BLaER1 (cell line): ENCODE measurements around the gene IMP3.

Source experiments
- H3K27ac ChIP-seq: shearing (Covaris generic); formaldehyde crosslinking; 2 replicates; pipeline ENCODE4 v1.8.1; 2022
- H3K27me3 ChIP-seq: shearing (Covaris generic); formaldehyde crosslinking; 2 replicates; pipeline ENCODE4 v1.8.1; 2022
- H3K36me3 ChIP-seq: shearing (Covaris generic); formaldehyde crosslinking; 2 replicates; pipeline ENCODE4 v1.8.1; 2022
- H3K4me1 ChIP-seq: shearing (Covaris generic); formaldehyde crosslinking; 2 replicates; pipeline ENCODE4 v1.8.1; 2022
- H3K4me2 ChIP-seq: shearing (Covaris generic); formaldehyde crosslinking; 2 replicates; pipeline ENCODE4 v1.8.1; 2022
- H3K4me3 ChIP-seq: shearing (Covaris generic); formaldehyde crosslinking; 2 replicates; pipeline ENCODE4 v1.8.1; 2022
- H3K9ac ChIP-seq: shearing (Covaris generic); formaldehyde crosslinking; 2 replicates; pipeline ENCODE4 v1.8.1; 2022
- H3K9me3 ChIP-seq: shearing (Covaris generic); formaldehyde crosslinking; 2 replicates; pipeline ENCODE4 v1.8.1; 2022
- H4K20me1 ChIP-seq: shearing (Covaris generic); formaldehyde crosslinking; 2 replicates; pipeline ENCODE4 v1.8.1; 2022
- Cebpa-rat ChIP-seq: shearing (Covaris generic); IDR thresholded peaks from 2 replicates; pipeline ENCODE4 v1.8.1; 2022

Gene IMP3

DNA sequence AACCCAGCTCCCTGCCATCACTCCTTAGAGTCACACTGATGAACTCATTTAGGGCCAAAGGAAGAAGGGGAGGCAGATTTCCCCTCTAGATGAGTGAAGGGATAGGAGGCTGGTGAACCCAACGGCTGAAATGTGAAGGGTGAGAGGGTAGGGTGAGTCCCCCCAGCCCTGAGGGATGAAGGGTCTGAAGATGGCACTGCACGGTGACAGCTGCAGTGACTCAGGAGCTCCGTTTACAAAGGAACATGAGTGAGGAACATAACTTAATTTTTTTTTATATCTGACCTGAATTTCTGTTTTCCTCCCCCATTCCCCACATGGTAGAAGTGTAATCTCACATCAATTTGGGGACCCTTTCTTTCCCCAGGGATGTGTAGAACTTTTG is 21.7 kb upstream of the IMP3 start:
- Histone ChIP-seq H3K4me3 (no peak overlapping the region), H3K9ac (no peak overlapping the region)

DNA sequence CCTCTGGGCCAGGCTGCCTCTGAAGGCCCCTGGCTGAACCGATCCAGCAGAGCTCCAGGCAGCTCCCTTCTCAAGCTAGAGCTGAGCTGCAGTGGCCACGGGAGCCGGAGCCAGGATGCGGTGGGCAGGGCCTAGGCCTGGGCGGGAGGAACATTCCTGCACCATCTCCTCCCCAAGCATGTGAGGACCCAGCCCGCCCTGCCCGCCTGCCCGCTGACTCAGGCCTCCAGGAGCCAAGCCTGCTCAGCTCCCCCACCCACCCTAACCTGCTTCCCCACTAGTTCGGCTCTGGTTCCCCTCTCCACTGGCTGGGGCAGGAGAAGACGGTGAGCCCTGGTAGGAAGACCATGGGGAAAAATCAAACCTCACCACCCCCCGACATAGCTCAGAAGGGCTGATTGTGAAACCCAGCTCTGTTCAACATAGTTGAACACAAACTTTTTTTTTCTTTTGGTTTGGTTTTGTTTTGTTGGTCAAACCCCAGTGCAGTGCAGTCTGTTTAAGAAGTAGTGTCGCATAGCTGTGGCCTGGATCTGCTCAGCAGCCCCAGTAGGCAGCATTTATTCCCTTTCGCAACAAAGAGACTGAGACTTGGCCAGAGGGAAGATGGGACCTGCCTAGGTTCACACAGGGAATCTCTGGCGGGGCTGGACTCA is 21.2 kb upstream of the IMP3 start:
- H3K27me3 ChIP-seq: no peaks in the 10 kb centered on the region
- H3K27ac ChIP-seq: no peak overlapping the region
- H3K36me3 ChIP-seq: peaks cover 52% of the 10 kb centered on the region
- no peak overlapping the region for H3K4me3 ChIP-seq
- H3K9ac ChIP-seq: no peak overlapping the region
- TF ChIP-seq Cebpa-rat: no peak
- no peaks in the 10 kb centered on the region for H3K4me1 ChIP-seq
- no peak overlapping the region for H3K4me2 ChIP-seq
- H4K20me1 ChIP-seq: peaks cover 29% of the 10 kb centered on the region
- H3K9me3 ChIP-seq: no peaks in the 10 kb centered on the region

More for the DNA sequence above, 21.7 kb upstream of the IMP3 start:
- no peak for TF ChIP-seq Cebpa-rat
- H4K20me1 ChIP-seq: peaks cover 24% of the 10 kb centered on the region
- H3K4me2 ChIP-seq: no peak overlapping the region
- H3K27me3 ChIP-seq: no peaks in the 10 kb centered on the region
- peaks cover 47% of the 10 kb centered on the region for H3K36me3 ChIP-seq
- no peaks in the 10 kb centered on the region for H3K9me3 ChIP-seq
- H3K4me1 ChIP-seq: peaks cover 5% of the 10 kb centered on the region
- no peak overlapping the region for H3K27ac ChIP-seq

DNA sequence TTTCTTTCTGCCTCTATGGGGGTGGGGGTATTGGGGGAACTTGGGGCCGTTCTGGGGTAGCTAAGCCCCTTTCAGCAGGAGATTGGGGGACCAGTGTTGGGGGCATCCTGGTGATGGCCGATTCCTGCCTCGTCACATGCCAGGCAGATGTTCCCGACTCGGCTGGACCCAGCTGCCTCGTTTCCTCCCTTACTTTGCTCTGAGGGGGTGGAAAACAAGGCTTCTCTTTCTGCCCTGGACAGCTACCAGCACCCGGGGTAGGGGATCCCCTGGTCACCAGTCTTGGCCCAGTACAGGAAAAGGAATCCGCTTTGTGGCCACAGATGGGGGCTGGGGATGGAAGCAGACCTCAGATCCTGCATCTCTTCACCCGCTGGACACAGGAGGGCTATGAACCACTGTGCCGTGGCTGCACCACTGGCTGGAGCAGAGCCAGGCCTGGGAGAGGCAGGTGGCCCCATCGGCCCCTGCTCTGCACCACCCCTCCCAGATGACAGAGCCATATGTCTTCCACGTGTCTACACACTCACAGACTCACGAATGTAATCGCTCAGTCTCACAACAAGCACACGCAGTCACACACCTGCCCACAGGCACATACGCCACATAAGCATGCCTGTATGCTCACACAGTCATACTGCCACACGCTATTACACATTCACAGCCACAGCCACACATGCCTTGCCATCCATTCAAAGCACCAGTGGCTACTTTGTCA is 20.1 kb upstream of the IMP3 start:
- no peak overlapping the region for H3K9ac ChIP-seq
- H3K9me3 ChIP-seq: no peaks in the 10 kb centered on the region
- TF ChIP-seq Cebpa-rat: no peak
- H4K20me1 ChIP-seq: peaks cover 40% of the 10 kb centered on the region
- H3K4me3 ChIP-seq: no peak overlapping the region
- H3K4me2 ChIP-seq: no peak overlapping the region
- no peak overlapping the region for H3K27ac ChIP-seq
- H3K36me3 ChIP-seq: peaks cover 62% of the 10 kb centered on the region
- H3K27me3 ChIP-seq: no peaks in the 10 kb centered on the region
- H3K4me1 ChIP-seq: no peaks in the 10 kb centered on the region

DNA sequence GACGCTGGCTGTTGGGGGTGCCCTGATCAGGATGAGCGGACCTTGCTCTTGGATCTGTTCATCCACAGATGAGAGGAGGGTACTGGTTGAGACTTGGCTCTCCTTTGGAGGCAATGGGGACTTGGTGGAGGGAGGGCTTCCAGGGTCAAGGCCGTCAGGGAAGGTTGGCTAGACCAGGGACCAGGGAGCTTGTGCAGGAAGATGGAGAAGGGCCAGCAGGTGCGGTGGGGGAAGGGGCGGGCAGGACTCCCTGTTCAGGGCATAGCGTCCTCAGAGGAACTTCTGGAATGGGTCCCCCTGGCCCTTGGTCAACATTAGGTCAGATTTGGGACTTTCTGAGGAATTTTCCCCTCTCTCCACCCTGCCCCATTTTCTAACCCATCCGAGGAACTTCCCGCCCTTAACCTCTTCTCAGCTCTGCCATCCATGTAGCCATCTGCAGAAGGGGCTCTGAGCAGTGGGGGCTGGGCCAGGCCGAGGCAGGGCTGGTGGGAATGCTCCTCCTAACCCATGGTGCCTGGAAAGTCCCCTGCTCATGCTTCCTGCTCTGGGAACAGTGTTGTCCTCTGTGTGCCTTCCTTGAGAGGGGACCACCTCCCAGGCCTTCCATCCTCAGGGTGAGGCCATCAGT is 19.2 kb upstream of the IMP3 start:
- H4K20me1 ChIP-seq: peaks cover 49% of the 10 kb centered on the region
- no peaks in the 10 kb centered on the region for H3K9me3 ChIP-seq
- H3K27me3 ChIP-seq: no peaks in the 10 kb centered on the region
- peaks cover 69% of the 10 kb centered on the region for H3K36me3 ChIP-seq
- TF ChIP-seq Cebpa-rat: no peak
- no peak overlapping the region for H3K27ac ChIP-seq
- H3K4me3 ChIP-seq: no peak overlapping the region
- no peak overlapping the region for H3K9ac ChIP-seq
- no peaks in the 10 kb centered on the region for H3K4me1 ChIP-seq
- H3K4me2 ChIP-seq: no peak overlapping the region

DNA sequence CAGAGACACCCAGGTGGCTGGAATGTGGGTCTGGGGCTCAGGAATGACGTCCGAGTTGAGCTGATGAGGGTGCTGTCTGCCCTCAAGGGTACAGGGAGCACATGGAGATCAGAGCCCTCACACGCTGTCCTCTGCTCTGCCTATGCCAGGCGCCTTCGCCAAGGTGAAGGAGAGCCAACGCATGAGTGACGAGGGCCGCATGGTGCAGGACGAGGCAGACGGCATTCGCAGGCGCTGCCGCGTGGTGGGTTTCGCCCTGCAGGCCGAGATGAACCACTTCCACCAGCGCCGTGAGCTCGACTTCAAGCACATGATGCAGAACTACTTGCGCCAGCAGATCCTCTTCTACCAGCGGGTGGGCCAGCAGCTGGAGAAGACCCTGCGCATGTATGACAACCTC is 16.8 kb upstream of the IMP3 start:
- Histone ChIP-seq H3K27ac (no peak overlapping the region), H3K36me3 (peaks cover 70% of the 10 kb centered on the region), H3K9me3 (no peaks in the 10 kb centered on the region), H3K4me2 (no peak overlapping the region), H3K4me3 (no peak overlapping the region), H4K20me1 (peaks cover 73% of the 10 kb centered on the region), H3K27me3 (no peaks in the 10 kb centered on the region), H3K4me1 (peaks cover 19% of the 10 kb centered on the region), H3K9ac (no peak overlapping the region)
- no peak for TF ChIP-seq Cebpa-rat

DNA sequence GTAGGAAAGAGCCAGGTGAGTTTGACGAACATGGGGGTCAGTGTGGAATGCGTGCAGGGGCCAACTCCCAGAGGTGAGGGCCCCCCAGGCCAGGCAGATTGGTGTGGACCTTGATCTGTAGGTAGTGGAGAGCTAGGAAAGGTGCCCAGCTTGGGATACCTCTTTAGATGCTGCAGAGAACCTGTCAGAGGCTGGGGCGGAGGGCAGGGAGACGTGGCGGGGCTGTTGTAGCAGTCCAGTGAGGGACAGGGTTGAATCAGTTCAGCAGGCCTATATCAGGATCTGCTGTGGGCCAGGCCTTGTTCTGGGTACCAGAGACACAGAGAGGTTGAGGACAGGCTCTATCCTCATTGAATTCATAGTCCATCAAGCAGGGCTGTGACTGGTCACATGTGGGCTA is 16.3 kb upstream of the IMP3 start:
- Histone ChIP-seq H3K9me3 (no peaks in the 10 kb centered on the region), H3K36me3 (peaks cover 65% of the 10 kb centered on the region), H3K9ac (no peak overlapping the region), H4K20me1 (peaks cover 78% of the 10 kb centered on the region), H3K27me3 (no peaks in the 10 kb centered on the region), H3K4me3 (no peak overlapping the region), H3K27ac (no peak overlapping the region), H3K4me2 (no peak overlapping the region), H3K4me1 (peaks cover 24% of the 10 kb centered on the region)
- no peak for TF ChIP-seq Cebpa-rat

DNA sequence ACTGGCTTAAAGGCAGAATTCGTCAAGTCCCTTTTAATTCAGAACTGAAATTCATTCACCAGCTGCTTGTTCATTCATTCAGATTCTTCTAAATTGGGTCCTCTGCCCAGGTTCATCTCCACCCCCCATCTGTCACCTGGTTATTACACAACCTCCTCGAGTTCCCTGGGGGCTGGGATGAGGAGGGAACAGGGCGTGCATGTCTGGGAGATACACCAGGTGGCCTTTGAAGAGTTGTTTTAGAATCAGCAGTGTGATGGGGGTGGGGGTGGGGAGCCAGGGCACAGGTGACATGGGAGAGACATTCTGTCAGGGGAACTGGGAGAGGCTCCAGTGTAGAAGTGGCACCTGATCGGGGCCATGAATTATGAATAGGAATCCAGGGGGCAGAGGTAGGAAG is 15.9 kb upstream of the IMP3 start:
- peaks cover 28% of the 10 kb centered on the region for H3K4me1 ChIP-seq
- H3K4me2 ChIP-seq: no peak overlapping the region
- H3K27me3 ChIP-seq: no peaks in the 10 kb centered on the region
- TF ChIP-seq Cebpa-rat: no peak
- H3K9ac ChIP-seq: no peak overlapping the region
- H3K27ac ChIP-seq: no peak overlapping the region
- peaks cover 82% of the 10 kb centered on the region for H4K20me1 ChIP-seq
- no peaks in the 10 kb centered on the region for H3K9me3 ChIP-seq
- H3K4me3 ChIP-seq: no peak overlapping the region
- peaks cover 65% of the 10 kb centered on the region for H3K36me3 ChIP-seq

DNA sequence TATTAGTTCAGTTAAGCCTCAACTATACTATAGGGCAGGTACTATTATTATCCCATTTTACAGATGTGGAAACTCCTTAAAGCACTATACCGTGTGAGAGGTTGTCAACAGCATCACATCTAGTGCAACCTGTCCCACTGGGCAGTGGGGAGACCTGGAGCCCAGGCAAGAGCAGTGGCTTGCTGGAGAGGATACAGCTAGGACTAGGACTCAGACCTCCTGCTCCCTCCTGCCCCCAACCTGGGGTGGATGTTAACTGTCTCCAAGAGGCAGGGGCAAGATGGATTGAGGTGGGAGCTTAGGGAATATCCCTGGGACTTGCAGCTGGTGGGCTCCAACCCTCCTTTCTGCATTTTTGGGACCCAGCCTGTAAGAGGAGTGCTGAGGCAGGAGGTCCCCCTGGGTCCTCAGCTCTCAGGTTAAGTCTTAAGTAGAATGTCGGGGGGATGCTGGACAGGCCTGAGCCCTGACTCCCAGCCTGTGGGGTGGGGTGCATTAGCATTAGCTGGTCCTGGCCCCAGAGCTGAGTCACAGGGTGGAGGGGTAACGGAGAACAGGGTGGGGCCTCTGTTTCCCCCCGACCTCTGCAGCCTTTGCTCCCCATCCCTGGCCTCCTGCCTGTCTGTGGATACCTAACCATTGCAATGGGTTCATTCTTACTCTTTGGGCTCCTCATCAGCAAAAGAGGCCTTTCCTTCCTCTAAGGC is 14.3 kb upstream of the IMP3 start:
- no peak overlapping the region for H3K4me2 ChIP-seq
- peaks cover 63% of the 10 kb centered on the region for H3K36me3 ChIP-seq
- peaks cover 93% of the 10 kb centered on the region for H4K20me1 ChIP-seq
- TF ChIP-seq Cebpa-rat: no peak
- H3K4me1 ChIP-seq: peaks cover 43% of the 10 kb centered on the region
- H3K9ac ChIP-seq: no peak overlapping the region
- H3K4me3 ChIP-seq: no peak overlapping the region
- H3K27ac ChIP-seq: no peak overlapping the region
- H3K27me3 ChIP-seq: no peaks in the 10 kb centered on the region
- no peaks in the 10 kb centered on the region for H3K9me3 ChIP-seq

DNA sequence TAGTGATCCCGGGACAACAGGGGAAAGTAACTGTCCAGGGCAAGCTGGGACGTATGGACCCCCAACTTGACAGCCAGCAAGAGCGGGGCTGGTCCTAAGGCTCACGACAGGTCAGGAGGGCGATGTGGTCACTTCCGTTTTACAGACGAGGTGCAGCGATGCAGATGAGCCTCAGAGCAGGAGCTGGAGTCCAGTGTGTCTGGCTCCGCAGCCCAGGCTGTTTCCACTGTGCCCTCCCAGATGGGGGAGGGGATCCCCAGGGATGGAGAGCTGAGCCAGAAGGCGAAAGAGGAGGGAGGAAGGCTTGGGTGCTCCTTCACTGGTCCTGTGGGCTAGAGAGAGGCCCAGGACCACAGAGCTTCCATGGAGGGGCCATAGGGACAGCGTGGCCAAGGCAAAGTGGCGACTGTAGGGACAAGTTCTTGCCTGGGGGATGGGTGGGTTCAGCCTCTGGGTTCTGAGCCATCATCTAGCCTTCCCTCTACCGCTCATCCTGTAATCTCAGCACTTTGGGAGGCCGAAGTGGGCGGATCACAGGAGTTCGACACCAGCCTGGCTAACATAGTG is 13.4 kb upstream of the IMP3 start:
- H3K4me1 ChIP-seq: peaks cover 53% of the 10 kb centered on the region
- H3K4me3 ChIP-seq: no peak overlapping the region
- no peak overlapping the region for H3K27ac ChIP-seq

More for the DNA sequence above, 13.4 kb upstream of the IMP3 start:
- H4K20me1 ChIP-seq: peaks cover 85% of the 10 kb centered on the region
- no peaks in the 10 kb centered on the region for H3K27me3 ChIP-seq
- peaks cover 55% of the 10 kb centered on the region for H3K36me3 ChIP-seq
- TF ChIP-seq Cebpa-rat: no peak
- no peak overlapping the region for H3K9ac ChIP-seq
- H3K9me3 ChIP-seq: no peaks in the 10 kb centered on the region
- peak overlapping the region; percentile 89; the same call in 1 of the 2 replicates for H3K4me2 ChIP-seq
